ENCODE data around the gene PUSL1.

The PUSL1 gene

GRCh38 chr1:1325288-1326074 lies 17.1 kb downstream of the PUSL1 start:
- DNase-seq (ENCODE audit: low read depth) = no peak

GRCh38 chr1:1326075-1326605 lies 17.7 kb downstream of the PUSL1 start:
- no peak for DNase-seq (ENCODE audit: low read depth)

- no peak for DNase-seq (ENCODE audit: low read depth)
These were observed 18.9 kb downstream of the PUSL1 start for GRCh38 chr1:1327291-1327690.

GRCh38 chr1:1328254-1328653 lies 19.9 kb downstream of the PUSL1 start:
- no peak for DNase-seq (ENCODE audit: low read depth)

GRCh38 chr1:1329304-1330210 lies 21.2 kb downstream of the PUSL1 start:
- no peak for DNase-seq (ENCODE audit: low read depth)

GRCh38 chr1:1330366-1331067 lies 22.1 kb downstream of the PUSL1 start:
- DNase-seq (ENCODE audit: low read depth) = no peak

- DNase-seq (ENCODE audit: low read depth) = no peak
These were observed 22.9 kb downstream of the PUSL1 start, which contains the start of gene TAS1R3 for GRCh38 chr1:1331068-1331965. Gene TAS1R3 (plus strand): TSS chr1:1331280. CDS start chr1:1331346, 66 bp downstream.

GRCh38 chr1:1332031-1332755 lies 23.8 kb downstream of the PUSL1 start:
- no peak for DNase-seq (ENCODE audit: low read depth)

- DNase-seq (ENCODE audit: low read depth) = no peak
These were observed 24.5 kb downstream of the PUSL1 start for GRCh38 chr1:1332774-1333480.

GRCh38 chr1:1333551-1334241 lies 25.3 kb downstream of the PUSL1 start:
- no peak for DNase-seq (ENCODE audit: low read depth)

- no peak for DNase-seq (ENCODE audit: low read depth)
These were observed 26.4 kb downstream of the PUSL1 start for GRCh38 chr1:1334835-1335234.

GRCh38 chr1:1335283-1335682 lies 26.9 kb downstream of the PUSL1 start:
- no peak for DNase-seq (ENCODE audit: low read depth)

GRCh38 chr1:1335792-1336248 lies 27.4 kb downstream of the PUSL1 start:
- no peak for DNase-seq (ENCODE audit: low read depth)

- DNase-seq (ENCODE audit: low read depth) = no peak
These were observed 28.0 kb downstream of the PUSL1 start for GRCh38 chr1:1336446-1336845.

- DNase-seq (ENCODE audit: low read depth) = no peak
These were observed 28.8 kb downstream of the PUSL1 start for GRCh38 chr1:1336931-1337792.

- no peak for DNase-seq (ENCODE audit: low read depth)
These were observed 29.4 kb downstream of the PUSL1 start for GRCh38 chr1:1337793-1338147.

GRCh38 chr1:1338278-1338677 lies 29.9 kb downstream of the PUSL1 start:
- DNase-seq (ENCODE audit: low read depth) = no peak

GRCh38 chr1:1340185-1340584 lies 31.8 kb downstream of the PUSL1 start:
- DNase-seq (ENCODE audit: low read depth) = no peak

Measured in activated T-helper 9 cell treated with anti-CD3 and anti-CD28 coated beads, Interleukin-2, amount 50 U/mL, for 16 hours (primary cell).